H1 (cell line): Measurements from ENCODE around the gene STARD13. TPM values are rescaled to one million over a fixed set of nuclear protein-coding genes. Genes with fewer than 3 reads are reported as not detected.

Source experiments
- CTCF ChIA-PET: fragments of 300-600 bp; sonication (Branson Sonifier 250); formaldehyde crosslinking; loops from one replicate; lab custom pipeline; 2021; ENCODE audit not compliant: partially characterized antibody; lab: Charles Lee
- POLR2A ChIA-PET: fragments of 300-600 bp; sonication (Branson Sonifier 250); formaldehyde crosslinking; loops from one replicate; lab custom pipeline; 2021; ENCODE audit warnings: inconsistent platforms; ENCODE audit not compliant: partially characterized antibody; lab: Charles Lee
- DNase-seq, 2 experiments: peaks; one replicate each; pipeline versions ENCODE4 v3.0.0 to v3.0.0-alpha.2; 2010 to 2022; ENCODE audit warnings: low spot score in 2 of 2, low read depth in 1 of 2, mixed read lengths in 1 of 2
- FAIRE-seq: peaks from 2 replicates; lab custom pipeline; 2011; peaks lifted over from hg19 to GRCh38; lab: Jason Lieb, UNC
- H2AFZ ChIP-seq: 2 replicates; pipeline ENCODE4 v1.8.1; 2012; ENCODE audit warnings: low read length, inconsistent platforms
- H2AK5ac ChIP-seq: 2 replicates; pipeline ENCODE4 v1.6.1; 2013; ENCODE audit warnings: low read depth, low read length
- H2BK120ac ChIP-seq: replicated peaks from 2 replicates; pipeline ENCODE3; 2013; ENCODE audit warnings: low read depth, low read length, inconsistent platforms
- H2BK12ac ChIP-seq: 2 replicates; pipeline ENCODE4 v1.6.1; 2013; ENCODE audit warnings: low read depth, low read length
- H2BK15ac ChIP-seq: 2 replicates; pipeline ENCODE4 v1.6.1; 2013; ENCODE audit warnings: low read length
- H2BK20ac ChIP-seq: 2 replicates; pipeline ENCODE4 v1.6.1; 2013; ENCODE audit warnings: low read length
- H2BK5ac ChIP-seq: 2 replicates; pipeline ENCODE4 v1.6.1; 2013; ENCODE audit warnings: low read depth, low read length
- H3K14ac ChIP-seq: 2 replicates; pipeline ENCODE4 v1.6.1; 2013; ENCODE audit warnings: inconsistent platforms; ENCODE audit not compliant: insufficient read length
- H3K18ac ChIP-seq: 2 replicates; pipeline ENCODE4 v1.6.1; 2013; ENCODE audit warnings: low read length; ENCODE audit errors: extremely low read depth
- H3K23ac ChIP-seq: 2 replicates; pipeline ENCODE4 v1.6.1; 2013; ENCODE audit warnings: inconsistent platforms; ENCODE audit not compliant: insufficient read length
- H3K23me2 ChIP-seq: 2 replicates; pipeline ENCODE4 v1.6.1; 2013; ENCODE audit warnings: low read depth, low read length
- H3K27ac ChIP-seq: 2 replicates; pipeline ENCODE4 v1.6.1; 2011; ENCODE audit warnings: low read depth, low read length, inconsistent platforms
- H3K27me3 ChIP-seq, 4 experiments: replicated peaks in 1 of 4; 1 replicate in 1 of 4; 2 replicates in 3 of 4; pipeline versions ENCODE4 v1.6.1 to v1.8.1; 2011 to 2013; ENCODE audit warnings: low read length in 3 of 4, mild to moderate bottlenecking in 3 of 4, inconsistent platforms in 2 of 4, mixed read lengths in 2 of 4, moderate library complexity in 1 of 4; ENCODE audit not compliant: control insufficient read depth in 3 of 4, insufficient read depth in 3 of 4; ENCODE audit errors: extremely low read depth in 1 of 4
- H3K36me3 ChIP-seq, 4 experiments: 2 replicates each; pipeline versions ENCODE4 v1.6.1 to v1.8.1; 2011 to 2013; ENCODE audit warnings: mild to moderate bottlenecking in 4 of 4, low read length in 3 of 4, moderate library complexity in 2 of 4, control low read depth in 1 of 4, inconsistent platforms in 1 of 4; ENCODE audit not compliant: insufficient read depth in 4 of 4, control insufficient read depth in 2 of 4
- H3K4ac ChIP-seq: replicated peaks from 2 replicates; pipeline ENCODE3; 2013; ENCODE audit warnings: low read length, low read depth, mixed read lengths, inconsistent platforms; ENCODE audit not compliant: insufficient read length
- H3K4me1 ChIP-seq, 4 experiments: replicated peaks in 1 of 4; 1 replicate in 1 of 4; 2 replicates in 3 of 4; pipeline versions ENCODE4 v1.6.1 to v1.8.1; 2011 to 2013; ENCODE audit warnings: low read length in 3 of 4, inconsistent platforms in 2 of 4, mixed read lengths in 1 of 4; ENCODE audit not compliant: insufficient read depth in 4 of 4, control insufficient read depth in 3 of 4
- H3K4me2 ChIP-seq, 2 experiments: 2 replicates each; pipeline versions ENCODE4 v1.6.1 to v1.8.1; 2011 to 2013; ENCODE audit warnings: low read depth in 2 of 2, low read length in 2 of 2, control low read depth in 1 of 2, inconsistent platforms in 1 of 2, mild to moderate bottlenecking in 1 of 2; ENCODE audit not compliant: insufficient read depth in 1 of 2
- H3K4me3 ChIP-seq, 4 experiments: fragments of 200-600, 300-600 bp in 1 of 4; sonication (generic), shearing (Covaris generic), sonication (Bioruptor Twin) in 1 of 4; 2 replicates each; pipeline versions ENCODE4 v1.5.1 to v1.8.1; 2011 to 2016; ENCODE audit warnings: low read length in 4 of 4, low read depth in 3 of 4, control low read depth in 2 of 4, inconsistent platforms in 2 of 4, mild to moderate bottlenecking in 2 of 4, mixed read lengths in 1 of 4, moderate library complexity in 1 of 4; ENCODE audit not compliant: insufficient read depth in 2 of 4; ENCODE audit errors: extremely low read depth in 1 of 4
- H3K56ac ChIP-seq: replicated peaks from 2 replicates; pipeline ENCODE3; 2013; ENCODE audit warnings: low read depth, mild to moderate bottlenecking, mixed read lengths, low read length, inconsistent platforms; ENCODE audit not compliant: insufficient read length
- H3K79me1 ChIP-seq: 2 replicates; pipeline ENCODE4 v1.6.1; 2013; ENCODE audit warnings: low read depth, low read length, control low read depth
- H3K79me2 ChIP-seq, 2 experiments: 2 replicates each; pipeline versions ENCODE4 v1.6.1 to v1.8.1; 2012 to 2013; ENCODE audit warnings: low read length in 2 of 2, mild to moderate bottlenecking in 2 of 2, inconsistent platforms in 1 of 2; ENCODE audit not compliant: insufficient read depth in 2 of 2, control insufficient read depth in 1 of 2
- H3K9ac ChIP-seq, 4 experiments: replicated peaks in 1 of 4; 1 replicate in 1 of 4; 2 replicates in 3 of 4; pipeline versions ENCODE4 v1.6.1 to v1.8.1; 2011 to 2013; ENCODE audit warnings: low read depth in 3 of 4, low read length in 3 of 4, control low read depth in 2 of 4, mild to moderate bottlenecking in 2 of 4, moderate library complexity in 2 of 4, inconsistent platforms in 1 of 4; ENCODE audit errors: extremely low read depth in 1 of 4
- H3K9me3 ChIP-seq, 2 experiments: 2 replicates each; pipeline versions ENCODE4 v1.6.1 to v1.8.1; 2012 to 2013; ENCODE audit warnings: mild to moderate bottlenecking in 2 of 2, moderate library complexity in 2 of 2, control low read depth in 1 of 2, inconsistent platforms in 1 of 2, low read depth in 1 of 2, low read length in 1 of 2, mixed read lengths in 1 of 2; ENCODE audit not compliant: insufficient read depth in 2 of 2
- H4K20me1 ChIP-seq, 2 experiments: replicated peaks in 1 of 2; 2 replicates each; pipeline versions ENCODE3 to v1.8.1; 2011 to 2013; ENCODE audit warnings: inconsistent platforms in 2 of 2, low read length in 2 of 2, mild to moderate bottlenecking in 1 of 2; ENCODE audit not compliant: insufficient read depth in 2 of 2, control insufficient read depth in 1 of 2
- H4K5ac ChIP-seq: 2 replicates; pipeline ENCODE4 v1.6.1; 2013; ENCODE audit warnings: low read length, low read depth, mixed read lengths, inconsistent platforms; ENCODE audit not compliant: insufficient read length
- H4K8ac ChIP-seq: 2 replicates; pipeline ENCODE4 v1.8.0; 2013; ENCODE audit warnings: mild to moderate bottlenecking, moderate library complexity, low read length, inconsistent platforms; ENCODE audit not compliant: insufficient read depth; ENCODE audit errors: extremely low read depth
- H4K91ac ChIP-seq: replicated peaks from 2 replicates; pipeline ENCODE3; 2013; ENCODE audit warnings: low read length, mixed read lengths, inconsistent platforms; ENCODE audit not compliant: insufficient read length
- ATF3 ChIP-seq: IDR thresholded peaks from 2 replicates; pipeline ENCODE4 v1.6.1; 2011; ENCODE audit warnings: low read depth, mild to moderate bottlenecking, low read length; ENCODE audit not compliant: insufficient read depth
- BACH1 ChIP-seq: IDR thresholded peaks from 2 replicates; pipeline ENCODE4 v1.6.1; 2012; ENCODE audit warnings: low read length, improper control_type of control experiment
- BCL11A ChIP-seq, 2 experiments: IDR thresholded peaks; one replicate each; pipeline ENCODE4 v1.6.1; 2011; ENCODE audit warnings: low read depth in 2 of 2, low read length in 2 of 2, mild to moderate bottlenecking in 2 of 2
- CREB1 ChIP-seq: IDR thresholded peaks from 2 replicates; pipeline ENCODE4 v1.6.1; 2012; ENCODE audit warnings: inconsistent platforms
- E2F6 ChIP-seq: IDR thresholded peaks from 2 replicates; pipeline ENCODE4 v1.6.1; 2012; ENCODE audit warnings: inconsistent platforms
- MAX ChIP-seq: IDR thresholded peaks from 2 replicates; pipeline ENCODE4 v1.6.1; 2012; ENCODE audit warnings: inconsistent platforms
- TEAD4 ChIP-seq: IDR thresholded peaks from 2 replicates; pipeline ENCODE4 v1.6.1; 2012; ENCODE audit warnings: low read depth, low read length, inconsistent platforms, mixed read lengths
- WGBS, 2 experiments: shearing (Covaris generic) in 1 of 2; methylation state at CpG; one replicate each; pipeline versions ENCODE4 v1.1.6 to v1.1.7; 2013 to 2015; ENCODE audit warnings: low lambda C conversion rate in 2 of 2, mixed read lengths in 2 of 2, inconsistent platforms in 1 of 2, low coverage in 1 of 2, missing lambda C conversion rate in 1 of 2; ENCODE audit not compliant: insufficient replicate concordance in 2 of 2, insufficient coverage in 1 of 2, insufficient read length in 1 of 2; ENCODE audit errors: extremely low coverage in 1 of 2, missing lambda C conversion rate in 1 of 2; 5-methylcytosine and 5-hydroxymethylcytosine counted together
- polyA plus RNA-seq, 7 experiments: library from polyadenylated mRNA; depleted of rRNA in 3 of 7; stranded (reverse) in 5 of 7; unstranded in 2 of 7; fragments of >200 nt in 5 of 7; fragments of 200-250 nt in 2 of 7; gene quantifications; 1 replicate in 5 of 7; 2 replicates in 1 of 7; 4 replicates in 1 of 7; pipeline versions ENCODE4 v1.2.1 to v1.2.3, GENCODE V29; 2011 to 2013; ENCODE audit warnings: missing spikeins in 2 of 7, mixed read lengths in 2 of 7
- total RNA-seq: library from RNA; stranded (reverse); fragmentation: NEBNext Ultra II Directional; extraction: Animal tissue kit (Norgen Biotek cat#: 25700); gene quantifications from 2 replicates; pipeline ENCODE4 v1.2.1, GENCODE V29; 2021
- TF ChIP-seq, protein P1 (sequence below): IDR thresholded peaks from 2 replicates; pipeline ENCODE4 v1.6.1; 2011; ENCODE audit warnings: low read length, improper control_type of control experiment

Gene STARD13
- total and polyA plus RNA-seq, 2 of the 8 experiments (the other 6 are each of a cell fraction or from before 2014, with no cell fraction given): 0.82 to 2.9 TPM

DNA sequence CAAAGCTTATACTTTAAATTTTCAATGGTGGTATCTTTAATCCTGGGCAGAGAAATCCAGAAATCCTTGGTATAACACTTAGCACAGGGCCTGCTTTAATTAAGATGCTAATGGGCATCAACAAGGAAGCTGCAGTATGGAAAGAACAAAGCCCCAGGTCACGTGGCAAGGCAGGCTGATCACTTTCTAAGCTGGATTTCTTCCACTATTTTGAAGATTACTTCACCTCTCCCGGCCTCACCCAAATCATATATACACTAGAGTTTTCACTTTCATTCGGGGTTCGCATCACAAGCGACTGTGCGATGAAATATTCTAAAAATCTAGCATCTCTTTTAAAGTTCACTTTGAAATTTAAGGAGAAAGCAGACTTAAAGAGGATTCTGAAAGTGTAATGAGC lies 71.8 kb downstream of the STARD13 start:
- Histone ChIP-seq H2BK5ac (no peak overlapping the region), H3K56ac (no peak overlapping the region), H3K4ac (no peak overlapping the region), H2BK120ac (no peak overlapping the region), H3K27ac (no peak overlapping the region), H3K4me1 (peaks cover 0 to 17% (median 9%) of the 10 kb centered on the region in 4 experiments; a peak in 6 of 7 replicates), H4K20me1 (no peaks in the 10 kb centered on the region), H3K23ac (no peak overlapping the region), H3K4me3 (no peak overlapping the region), H4K5ac (no peak overlapping the region), H4K91ac (no peak overlapping the region), H2BK15ac (no peak overlapping the region), H2BK20ac (no peak overlapping the region), H3K36me3 (no peaks in the 10 kb centered on the region), H3K4me2 (peak overlapping the region; percentile 1 to 29; a peak in 1 of 4 replicates), H3K18ac (no peak overlapping the region), H3K9me3 (no peaks in the 10 kb centered on the region), H4K8ac (no peak overlapping the region), H3K79me2 (no peaks in the 10 kb centered on the region), H3K14ac (no peak overlapping the region), H2AK5ac (no peak overlapping the region), H3K27me3 (no peaks in the 10 kb centered on the region), H3K23me2 (no peaks in the 10 kb centered on the region), H2BK12ac (no peak overlapping the region), H2AFZ (peak overlapping the region; percentile 19), H3K79me1 (no peaks in the 10 kb centered on the region), H3K9ac (no peak overlapping the region)
- 71% methylated on average over 6 of the region's 6 CpGs; no CpG with 5 or more reads in 1 of the 2 experiments for WGBS, 2 experiments
- CTCF ChIA-PET: interaction anchor here (0.6 to 1.6 kb wide), 6 partner anchors 14 to 329 kb away, joined by 3 to 9 read pairs (median 4); partner anchors contain the start of gene STARD13
- 0 out of 2 replicates have a peak, but pooled peaks have one; percentile 11 for TF ChIP-seq ATF3
- TF ChIP-seq, protein P1, sequence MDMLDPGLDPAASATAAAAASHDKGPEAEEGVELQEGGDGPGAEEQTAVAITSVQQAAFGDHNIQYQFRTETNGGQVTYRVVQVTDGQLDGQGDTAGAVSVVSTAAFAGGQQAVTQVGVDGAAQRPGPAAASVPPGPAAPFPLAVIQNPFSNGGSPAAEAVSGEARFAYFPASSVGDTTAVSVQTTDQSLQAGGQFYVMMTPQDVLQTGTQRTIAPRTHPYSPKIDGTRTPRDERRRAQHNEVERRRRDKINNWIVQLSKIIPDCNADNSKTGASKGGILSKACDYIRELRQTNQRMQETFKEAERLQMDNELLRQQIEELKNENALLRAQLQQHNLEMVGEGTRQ: peak; percentile 66
- peak; percentile 43; the same call in 1 of the 2 replicates for TF ChIP-seq E2F6
- TF ChIP-seq MAX: peak; percentile 59; the same call in 1 of the 2 replicates
- TF ChIP-seq CREB1: no peak
- TF ChIP-seq BACH1: no peak
- TF ChIP-seq BCL11A (IDR thresholded peaks at IDR 0.05; ENCODE audit: low read depth in 2 of 2, low read length in 2 of 2): no peak
- no peak for TF ChIP-seq TEAD4
- no peak for FAIRE-seq
- POLR2A ChIA-PET: interaction anchor here (0.6 kb wide), 1 partner anchor 74 kb away, joined by 4 read pairs; no protein-coding TSS in a partner anchor
- no peak for DNase-seq
